Colonic mucosa (tissue), 4 donors: ENCODE results near the gene CCDC197. TPM values are rescaled to one million over a fixed set of nuclear protein-coding genes. Genes with fewer than 3 reads are reported as not detected.

Experiments
- DNase-seq: peaks from one replicate; pipeline ENCODE4 v3.0.0-alpha.2; 2020
- H3K27ac ChIP-seq: fragments of 200-600 bp; one replicate; pipeline ENCODE4 v1.8.0; 2021
- H3K27me3 ChIP-seq: fragments of 200-600 bp; one replicate; pipeline ENCODE4 v1.8.0; 2021
- H3K36me3 ChIP-seq: fragments of 200-600 bp; one replicate; pipeline ENCODE4 v1.8.0; 2021
- H3K4me1 ChIP-seq: fragments of 200-600 bp; one replicate; pipeline ENCODE4 v1.8.0; 2021; ENCODE audit warnings: mild to moderate bottlenecking
- H3K4me3 ChIP-seq: fragments of 200-600 bp; one replicate; pipeline ENCODE4 v1.8.0; 2021
- H3K9ac ChIP-seq, 2 donors: one replicate each; pipeline ENCODE4 v1.7.0; 2013; ENCODE audit warnings: control low read depth in 2 of 2, low read depth in 2 of 2, low read length in 2 of 2
- H3K9me3 ChIP-seq: fragments of 200-600 bp; one replicate; pipeline ENCODE4 v1.8.0; 2021
- CTCF ChIP-seq: fragments of 200-600 bp; IDR thresholded peaks from one replicate; pipeline ENCODE4 v1.8.0; 2022; ENCODE audit warnings: antibody characterized with exemption, mild to moderate bottlenecking
- intact Hi-C: fragments of 100-400 bp; cut with DNase I; formaldehyde crosslinking; loops from one replicate; pipeline ENCODE4 v1.14.1; 2022
- microRNA-seq: library from miRNA; unstranded; fragments of <30 nt; microRNA quantifications from one replicate; pipeline ENCODE4, GENCODE V29; 2019
- total RNA-seq, 2 donors: library from RNA; stranded (reverse); fragmentation: NEBNext Ultra II Directional in 1 of 2; extraction: Animal tissue kit (Norgen Biotek cat#: 25700) in 1 of 2; gene quantifications; one replicate each; pipeline ENCODE4 v1.2.1, GENCODE V29; 2021
- donor health status: healthy.
- donor health status: DM: no; HTN: no; CAD: no.
- donor health status: DM: no; HTN: no; CAD: no.

CCDC197 gene
- total RNA-seq, 2 donors from 2014 or later, result not detected

- Histone ChIP-seq H3K27ac (no peak overlapping the region), H3K27me3 (no peaks in the 10 kb centered on the region), H3K4me1 (peaks cover 9% of the 10 kb centered on the region), H3K9ac (no peak overlapping the region), H3K9me3 (no peaks in the 10 kb centered on the region), H3K4me3 (no peak overlapping the region), H3K36me3 (peaks cover 7% of the 10 kb centered on the region)
- intact Hi-C loops, result no loop called here
- no peak for TF ChIP-seq CTCF
- no peak for DNase-seq
Observed at GRCh38 chr14:94056579-94057308, 59.6 kb downstream of the CCDC197 start.

- Histone ChIP-seq H3K27me3 (no peaks in the 10 kb centered on the region), H3K36me3 (peaks cover 14% of the 10 kb centered on the region), H3K9me3 (no peaks in the 10 kb centered on the region), H3K4me1 (peaks cover 9% of the 10 kb centered on the region), H3K27ac (no peak overlapping the region), H3K9ac (no peak overlapping the region), H3K4me3 (no peak overlapping the region)
- intact Hi-C loops, result no loop called here
- DNase-seq, result no peak
- no peak for TF ChIP-seq CTCF
Observed at GRCh38 chr14:94058128-94058673, 61.1 kb downstream of the CCDC197 start.

Small RNA genes lying within 50 kb of the gene (microRNA-seq; reads per million reads assigned to microRNA genes)
- gene MIR4506, result not detected

Other genes with a start within 250 kb of the CCDC197 start
- gene PRIMA1, start 208.8 kb upstream of the CCDC197 start, total RNA-seq, result 1 to 10 TPM; 1.2 to 4.4 TPM
- gene FAM181A, start 70.0 kb upstream of the CCDC197 start, total RNA-seq, result not detected
- 10 to 100 TPM in 1 of 2 donors, 1 to 10 TPM in 1; 1.3 to 13.4 TPM for gene ASB2, start 20.7 kb upstream of the CCDC197 start, total RNA-seq
- gene OTUB2, start 29.0 kb downstream of the CCDC197 start, total RNA-seq, result 1 to 10 TPM; 2.2 to 2.7 TPM
- gene DDX24, start 83.9 kb downstream of the CCDC197 start, total RNA-seq, result 100 to 1,000 TPM; 110 to 142 TPM
- 10 to 100 TPM; 15.8 to 27.4 TPM for gene IFI27L1, start 84.0 kb downstream of the CCDC197 start, total RNA-seq
- 100 to 1,000 TPM; 219 to 709 TPM for gene IFI27, start 113.4 kb downstream of the CCDC197 start, total RNA-seq
- 10 to 100 TPM; 27.6 to 51.4 TPM for gene IFI27L2, start 132.3 kb downstream of the CCDC197 start, total RNA-seq
- under 1 TPM in 1 of 2 donors, not detected in 1; 0.27 TPM for gene PPP4R4, start 177.0 kb downstream of the CCDC197 start, total RNA-seq